Measurements from ENCODE around the gene PTGES. TPM values are rescaled to one million over a fixed set of nuclear protein-coding genes. Genes with fewer than 3 reads are reported as not detected.

The PTGES gene
- total and polyA plus RNA-seq, 9 of the 15 experiments (the other 6 are each of a cell fraction or from before 2014, with no cell fraction given): 0.13 TPM; not detected in 8

DNA sequence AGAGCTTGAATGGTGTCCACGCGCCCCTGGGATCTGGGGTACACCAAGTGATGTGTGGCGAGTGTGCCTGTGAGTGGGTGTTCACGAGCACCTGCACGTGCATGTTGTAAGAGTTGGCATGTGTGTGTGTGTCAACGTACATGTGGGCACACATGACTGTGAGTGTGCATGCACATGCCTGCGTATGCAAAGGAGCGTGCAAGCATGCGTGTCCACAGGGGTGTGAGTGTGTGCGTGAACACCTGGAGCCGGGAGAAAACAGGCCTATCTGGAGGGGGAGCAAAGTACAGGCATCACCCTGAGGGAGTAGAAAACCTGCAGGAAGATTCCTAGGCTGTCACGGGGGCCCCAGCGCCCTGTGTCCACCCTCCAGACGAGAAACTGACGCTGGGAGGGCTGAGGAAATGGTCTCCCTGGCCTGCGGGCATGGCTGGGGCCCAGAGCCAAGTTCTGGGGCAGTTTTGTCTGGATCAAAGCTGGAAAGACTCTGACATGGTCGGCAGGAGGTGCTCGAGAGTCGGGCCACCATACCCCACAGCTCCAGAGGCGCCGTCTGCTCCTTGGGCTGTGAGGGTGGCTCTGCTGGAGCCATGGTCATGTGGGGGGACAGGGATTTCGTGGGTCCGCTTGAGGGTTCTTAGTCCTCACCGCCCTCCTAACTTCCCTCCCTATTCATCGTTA, 31.8 kb downstream of the PTGES start (continued):
- TF ChIP-seq, protein P1, sequence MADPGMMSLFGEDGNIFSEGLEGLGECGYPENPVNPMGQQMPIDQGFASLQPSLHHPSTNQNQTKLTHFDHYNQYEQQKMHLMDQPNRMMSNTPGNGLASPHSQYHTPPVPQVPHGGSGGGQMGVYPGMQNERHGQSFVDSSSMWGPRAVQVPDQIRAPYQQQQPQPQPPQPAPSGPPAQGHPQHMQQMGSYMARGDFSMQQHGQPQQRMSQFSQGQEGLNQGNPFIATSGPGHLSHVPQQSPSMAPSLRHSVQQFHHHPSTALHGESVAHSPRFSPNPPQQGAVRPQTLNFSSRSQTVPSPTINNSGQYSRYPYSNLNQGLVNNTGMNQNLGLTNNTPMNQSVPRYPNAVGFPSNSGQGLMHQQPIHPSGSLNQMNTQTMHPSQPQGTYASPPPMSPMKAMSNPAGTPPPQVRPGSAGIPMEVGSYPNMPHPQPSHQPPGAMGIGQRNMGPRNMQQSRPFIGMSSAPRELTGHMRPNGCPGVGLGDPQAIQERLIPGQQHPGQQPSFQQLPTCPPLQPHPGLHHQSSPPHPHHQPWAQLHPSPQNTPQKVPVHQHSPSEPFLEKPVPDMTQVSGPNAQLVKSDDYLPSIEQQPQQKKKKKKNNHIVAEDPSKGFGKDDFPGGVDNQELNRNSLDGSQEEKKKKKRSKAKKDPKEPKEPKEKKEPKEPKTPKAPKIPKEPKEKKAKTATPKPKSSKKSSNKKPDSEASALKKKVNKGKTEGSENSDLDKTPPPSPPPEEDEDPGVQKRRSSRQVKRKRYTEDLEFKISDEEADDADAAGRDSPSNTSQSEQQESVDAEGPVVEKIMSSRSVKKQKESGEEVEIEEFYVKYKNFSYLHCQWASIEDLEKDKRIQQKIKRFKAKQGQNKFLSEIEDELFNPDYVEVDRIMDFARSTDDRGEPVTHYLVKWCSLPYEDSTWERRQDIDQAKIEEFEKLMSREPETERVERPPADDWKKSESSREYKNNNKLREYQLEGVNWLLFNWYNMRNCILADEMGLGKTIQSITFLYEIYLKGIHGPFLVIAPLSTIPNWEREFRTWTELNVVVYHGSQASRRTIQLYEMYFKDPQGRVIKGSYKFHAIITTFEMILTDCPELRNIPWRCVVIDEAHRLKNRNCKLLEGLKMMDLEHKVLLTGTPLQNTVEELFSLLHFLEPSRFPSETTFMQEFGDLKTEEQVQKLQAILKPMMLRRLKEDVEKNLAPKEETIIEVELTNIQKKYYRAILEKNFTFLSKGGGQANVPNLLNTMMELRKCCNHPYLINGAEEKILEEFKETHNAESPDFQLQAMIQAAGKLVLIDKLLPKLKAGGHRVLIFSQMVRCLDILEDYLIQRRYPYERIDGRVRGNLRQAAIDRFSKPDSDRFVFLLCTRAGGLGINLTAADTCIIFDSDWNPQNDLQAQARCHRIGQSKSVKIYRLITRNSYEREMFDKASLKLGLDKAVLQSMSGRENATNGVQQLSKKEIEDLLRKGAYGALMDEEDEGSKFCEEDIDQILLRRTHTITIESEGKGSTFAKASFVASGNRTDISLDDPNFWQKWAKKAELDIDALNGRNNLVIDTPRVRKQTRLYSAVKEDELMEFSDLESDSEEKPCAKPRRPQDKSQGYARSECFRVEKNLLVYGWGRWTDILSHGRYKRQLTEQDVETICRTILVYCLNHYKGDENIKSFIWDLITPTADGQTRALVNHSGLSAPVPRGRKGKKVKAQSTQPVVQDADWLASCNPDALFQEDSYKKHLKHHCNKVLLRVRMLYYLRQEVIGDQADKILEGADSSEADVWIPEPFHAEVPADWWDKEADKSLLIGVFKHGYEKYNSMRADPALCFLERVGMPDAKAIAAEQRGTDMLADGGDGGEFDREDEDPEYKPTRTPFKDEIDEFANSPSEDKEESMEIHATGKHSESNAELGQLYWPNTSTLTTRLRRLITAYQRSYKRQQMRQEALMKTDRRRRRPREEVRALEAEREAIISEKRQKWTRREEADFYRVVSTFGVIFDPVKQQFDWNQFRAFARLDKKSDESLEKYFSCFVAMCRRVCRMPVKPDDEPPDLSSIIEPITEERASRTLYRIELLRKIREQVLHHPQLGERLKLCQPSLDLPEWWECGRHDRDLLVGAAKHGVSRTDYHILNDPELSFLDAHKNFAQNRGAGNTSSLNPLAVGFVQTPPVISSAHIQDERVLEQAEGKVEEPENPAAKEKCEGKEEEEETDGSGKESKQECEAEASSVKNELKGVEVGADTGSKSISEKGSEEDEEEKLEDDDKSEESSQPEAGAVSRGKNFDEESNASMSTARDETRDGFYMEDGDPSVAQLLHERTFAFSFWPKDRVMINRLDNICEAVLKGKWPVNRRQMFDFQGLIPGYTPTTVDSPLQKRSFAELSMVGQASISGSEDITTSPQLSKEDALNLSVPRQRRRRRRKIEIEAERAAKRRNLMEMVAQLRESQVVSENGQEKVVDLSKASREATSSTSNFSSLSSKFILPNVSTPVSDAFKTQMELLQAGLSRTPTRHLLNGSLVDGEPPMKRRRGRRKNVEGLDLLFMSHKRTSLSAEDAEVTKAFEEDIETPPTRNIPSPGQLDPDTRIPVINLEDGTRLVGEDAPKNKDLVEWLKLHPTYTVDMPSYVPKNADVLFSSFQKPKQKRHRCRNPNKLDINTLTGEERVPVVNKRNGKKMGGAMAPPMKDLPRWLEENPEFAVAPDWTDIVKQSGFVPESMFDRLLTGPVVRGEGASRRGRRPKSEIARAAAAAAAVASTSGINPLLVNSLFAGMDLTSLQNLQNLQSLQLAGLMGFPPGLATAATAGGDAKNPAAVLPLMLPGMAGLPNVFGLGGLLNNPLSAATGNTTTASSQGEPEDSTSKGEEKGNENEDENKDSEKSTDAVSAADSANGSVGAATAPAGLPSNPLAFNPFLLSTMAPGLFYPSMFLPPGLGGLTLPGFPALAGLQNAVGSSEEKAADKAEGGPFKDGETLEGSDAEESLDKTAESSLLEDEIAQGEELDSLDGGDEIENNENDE (IDR thresholded peaks at IDR 0.05; ENCODE audit: low read depth, low read length): no peak
- TF ChIP-seq ZNF431 (CRISPR knock-in tag; IDR thresholded peaks at IDR 0.05) (no peak), SMC3 (conservative IDR thresholded peaks at IDR 0.05; ENCODE audit: insufficient read depth, low read depth, low read length) (peak; percentile 58), TAF1 (IDR thresholded peaks at IDR 0.05; ENCODE audit: control insufficient read depth, extremely low read depth, insufficient read depth, low read length, severe bottlenecking) (no peak), RBM34 (IDR thresholded peaks at IDR 0.05; ENCODE audit: borderline replicate concordance, insufficient read depth, low read length) (no peak), HDAC1 (IDR thresholded peaks at IDR 0.05) (no peak), DACH1 (IDR thresholded peaks at IDR 0.05; ENCODE audit: partially characterized antibody) (no peak), MAFF (IDR thresholded peaks at IDR 0.05; ENCODE audit: low read length) (no peak), ZNF707 (CRISPR knock-in tag; conservative IDR thresholded peaks at IDR 0.05) (no peak), ZNF717 (CRISPR knock-in tag; IDR thresholded peaks at IDR 0.05) (no peak), E2F3 (CRISPR knock-in tag; IDR thresholded peaks at IDR 0.05) (no peak), ZZZ3 (IDR thresholded peaks at IDR 0.05) (no peak), STAG1 (CRISPR knock-in tag; IDR thresholded peaks at IDR 0.05; ENCODE audit: borderline replicate concordance) (peak; percentile 40; the same call in 1 of the 2 replicates), HDAC2 (IDR thresholded peaks at IDR 0.05) (no peak), GATA2 (CRISPR knock-in tag; IDR thresholded peaks at IDR 0.05) (no peak), CBFB (CRISPR knock-in tag; IDR thresholded peaks at IDR 0.05) (peak; percentile 59; the same call in 1 of the 2 replicates)
- TF ChIP-seq, protein P2, sequence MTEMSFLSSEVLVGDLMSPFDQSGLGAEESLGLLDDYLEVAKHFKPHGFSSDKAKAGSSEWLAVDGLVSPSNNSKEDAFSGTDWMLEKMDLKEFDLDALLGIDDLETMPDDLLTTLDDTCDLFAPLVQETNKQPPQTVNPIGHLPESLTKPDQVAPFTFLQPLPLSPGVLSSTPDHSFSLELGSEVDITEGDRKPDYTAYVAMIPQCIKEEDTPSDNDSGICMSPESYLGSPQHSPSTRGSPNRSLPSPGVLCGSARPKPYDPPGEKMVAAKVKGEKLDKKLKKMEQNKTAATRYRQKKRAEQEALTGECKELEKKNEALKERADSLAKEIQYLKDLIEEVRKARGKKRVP (CRISPR knock-in tag; IDR thresholded peaks at IDR 0.05): no peak
